ENCODE data around the gene ZNF697. TPM values are rescaled to one million over a fixed set of nuclear protein-coding genes. Genes with fewer than 3 reads are reported as not detected.
"Not testable (repeated sequence)": the region's sequence is repeated elsewhere in the genome, so short reads cannot be mapped to it uniquely, and the experiment has no call there.

The ZNF697 gene
- total RNA-seq, 4 donors from 2014 or later, result 10.8 to 17.9 (median 11.9) TPM

DNA sequence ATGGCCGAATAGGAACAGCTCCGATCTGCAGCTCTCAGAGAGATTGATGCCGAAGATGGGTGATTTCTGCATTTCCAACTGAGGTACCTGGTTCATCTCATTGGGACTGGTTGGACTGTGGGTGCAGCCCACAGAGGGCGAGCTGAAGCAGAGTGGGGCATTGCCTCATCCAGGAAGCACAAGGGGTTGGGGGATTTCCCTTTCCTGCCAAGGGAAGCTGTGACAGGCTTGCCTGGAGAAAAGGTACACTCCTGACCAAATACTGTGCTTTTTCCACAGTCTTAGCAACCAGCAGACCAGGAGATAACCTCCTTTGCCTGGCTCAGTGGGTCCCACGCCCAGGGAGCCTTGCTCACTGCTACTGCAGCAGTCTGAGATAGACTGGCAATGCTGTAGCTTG is 74.2 kb downstream of the ZNF697 start:
- DNase-seq, result no peak
- Histone ChIP-seq H3K36me3 (no peaks in the 10 kb centered on the region), H3K27ac (no peak overlapping the region), H3K27me3 (no peaks in the 10 kb centered on the region), H3K9me3 (no peaks in the 10 kb centered on the region), H3K4me1 (no peaks in the 10 kb centered on the region), H3K4me3 (replicated peaks in 1 of 3) (no peak overlapping the region)
- intact Hi-C loops (cut with DNase I), result no loop called here
- 91 to 98% methylated on average over 4 to 5 of the region's 5 CpGs for WGBS, 2 donors
- no peak for TF ChIP-seq POLR2A (IDR thresholded peaks at IDR 0.05)
- TF ChIP-seq, protein P1, sequence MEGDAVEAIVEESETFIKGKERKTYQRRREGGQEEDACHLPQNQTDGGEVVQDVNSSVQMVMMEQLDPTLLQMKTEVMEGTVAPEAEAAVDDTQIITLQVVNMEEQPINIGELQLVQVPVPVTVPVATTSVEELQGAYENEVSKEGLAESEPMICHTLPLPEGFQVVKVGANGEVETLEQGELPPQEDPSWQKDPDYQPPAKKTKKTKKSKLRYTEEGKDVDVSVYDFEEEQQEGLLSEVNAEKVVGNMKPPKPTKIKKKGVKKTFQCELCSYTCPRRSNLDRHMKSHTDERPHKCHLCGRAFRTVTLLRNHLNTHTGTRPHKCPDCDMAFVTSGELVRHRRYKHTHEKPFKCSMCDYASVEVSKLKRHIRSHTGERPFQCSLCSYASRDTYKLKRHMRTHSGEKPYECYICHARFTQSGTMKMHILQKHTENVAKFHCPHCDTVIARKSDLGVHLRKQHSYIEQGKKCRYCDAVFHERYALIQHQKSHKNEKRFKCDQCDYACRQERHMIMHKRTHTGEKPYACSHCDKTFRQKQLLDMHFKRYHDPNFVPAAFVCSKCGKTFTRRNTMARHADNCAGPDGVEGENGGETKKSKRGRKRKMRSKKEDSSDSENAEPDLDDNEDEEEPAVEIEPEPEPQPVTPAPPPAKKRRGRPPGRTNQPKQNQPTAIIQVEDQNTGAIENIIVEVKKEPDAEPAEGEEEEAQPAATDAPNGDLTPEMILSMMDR (IDR thresholded peaks at IDR 0.05), result no peak

DNA sequence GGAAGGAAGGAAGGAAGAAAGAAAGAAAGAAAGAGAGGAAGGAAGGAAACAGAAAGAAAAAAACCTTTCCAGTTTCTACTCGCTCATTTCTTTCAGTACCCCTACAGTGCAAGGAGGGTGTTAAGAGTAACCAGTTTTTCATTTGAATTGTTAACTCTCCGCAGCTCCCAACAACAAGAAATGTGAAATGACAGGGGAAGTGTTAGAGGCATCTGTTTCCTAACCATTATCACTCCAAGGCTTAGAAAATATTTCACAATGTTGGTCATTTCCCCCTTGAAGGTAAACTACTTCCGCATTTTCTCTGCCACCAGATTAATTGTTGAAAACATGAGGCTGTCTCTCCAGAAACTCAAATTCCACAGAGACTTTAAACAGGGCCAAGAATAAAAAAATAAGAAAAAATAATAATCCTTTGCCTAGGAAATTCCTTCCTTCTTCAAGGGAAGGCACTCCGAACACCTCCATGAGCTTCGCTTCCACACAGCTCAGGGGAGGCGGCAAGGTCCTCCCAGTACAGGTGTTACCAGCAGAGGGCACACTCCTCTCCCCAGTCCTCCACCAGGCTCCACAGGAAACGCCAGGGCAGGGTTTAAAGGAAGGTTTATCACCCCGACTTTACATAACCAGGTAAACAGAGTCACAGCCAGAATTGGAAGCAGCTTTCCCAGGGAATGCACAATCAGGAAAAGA is 78.0 kb downstream of the ZNF697 start:
- H3K36me3 ChIP-seq; H3K9me3 ChIP-seq; H3K4me1 ChIP-seq; intact Hi-C loops (cut with DNase I); H3K27me3 ChIP-seq; H3K4me3 ChIP-seq (replicated peaks in 1 of 3); DNase-seq; H3K27ac ChIP-seq: not testable (repeated sequence)
- TF ChIP-seq, protein P1 (IDR thresholded peaks at IDR 0.05), result peak in 1 of 6 experiments; percentile 9
- WGBS, 2 donors, result 56 to 77% methylated on average over 7 of the region's 8 CpGs

Other genes starting within 250 kb of the ZNF697 start
- 1 to 10 TPM in 1 of 4 donors, not detected in 3; 1.4 TPM for gene HSD3B2, start 233.1 kb downstream of the ZNF697 start, total RNA-seq
- not detected for gene HSD3B1, start 141.1 kb downstream of the ZNF697 start, total RNA-seq
- 100 to 1,000 TPM in 2 of 4 donors, 10 to 100 TPM in 2; 36.0 to 308 (median 102) TPM for gene PHGDH, start 63.7 kb upstream of the ZNF697 start, total RNA-seq
- gene HMGCS2, start 120.6 kb upstream of the ZNF697 start, total RNA-seq, result 1 to 10 TPM in 2 of 4 donors, not detected in 2; 6.4 to 8.1 TPM
- gene REG4, start 163.2 kb upstream of the ZNF697 start, total RNA-seq, result not detected
- under 1 TPM in 1 of 4 donors, not detected in 3; 0.13 TPM for gene ADAM30, start 248.2 kb upstream of the ZNF697 start, total RNA-seq

All from thyroid gland (tissue), 4 donors.